K562 (cell line): ENCODE data around the gene SPPL2C.

Experiments
- ADNP ChIP-seq: fragments of 200-800 bp; sonication (Bioruptor generic); IDR thresholded peaks from 2 replicates; pipeline ENCODE4 v1.6.1; 2016; ENCODE audit warnings: missing genetic modification characterization, missing compliant biosample characterization
- DIDO1 ChIP-seq: fragments of 450-650 bp; IDR thresholded peaks from 2 replicates; pipeline ENCODE4 v1.6.1; 2016; ENCODE audit warnings: low read depth, missing biosample characterization, missing genetic modification characterization
- FIP1L1 ChIP-seq: fragments of 200-400 bp; formaldehyde crosslinking; IDR thresholded peaks from 2 replicates; pipeline ENCODE4 v1.6.1; 2018; ENCODE audit warnings: mild to moderate bottlenecking, low read depth, low read length; ENCODE audit not compliant: poor library complexity, severe bottlenecking
- KLF13 ChIP-seq: fragments of 450-650 bp; IDR thresholded peaks from 2 replicates; pipeline ENCODE4 v1.6.1; 2016; ENCODE audit warnings: missing genetic modification characterization, low read depth, mild to moderate bottlenecking, missing compliant biosample characterization, moderate library complexity, borderline replicate concordance
- MEF2D ChIP-seq: conservative IDR thresholded peaks from 2 replicates; pipeline ENCODE4 v1.6.1; 2016; ENCODE audit warnings: low read depth, missing genetic modification characterization, missing compliant biosample characterization
- NFE2 ChIP-seq: IDR thresholded peaks from 2 replicates; pipeline ENCODE4 v1.6.1; 2014; ENCODE audit warnings: antibody characterized with exemption, low read depth
- POLR2AphosphoS5 ChIP-seq: IDR thresholded peaks from 2 replicates; pipeline ENCODE4 v1.6.1; 2011; ENCODE audit warnings: mild to moderate bottlenecking, low read depth, low read length, moderate library complexity; ENCODE audit not compliant: control insufficient read depth, insufficient read depth
- RB1 ChIP-seq: fragments of 450-650 bp; IDR thresholded peaks from 2 replicates; pipeline ENCODE4 v1.6.1; 2017; ENCODE audit warnings: low read depth, mild to moderate bottlenecking
- SMARCC2 ChIP-seq: fragments of 450-650 bp; IDR thresholded peaks from 2 replicates; pipeline ENCODE4 v1.6.1; 2017; ENCODE audit warnings: antibody characterized with exemption, moderate library complexity, mild to moderate bottlenecking, low read depth
- SRF ChIP-seq, 2 experiments: fragments of 250-450, 450-650 bp in 1 of 2; sonication (Bioruptor Pico) in 1 of 2; sonication (generic) in 1 of 2; formaldehyde crosslinking; IDR thresholded peaks; 2 replicates each; pipeline versions ENCODE4 v1.5.0 to v1.5.1; 2020 to 2022; ENCODE audit warnings: mild to moderate bottlenecking in 1 of 2, missing genetic modification reagents in 1 of 2
- TF ChIP-seq, protein P1 (sequence below), 3 experiments: IDR thresholded peaks in 2 of 3; conservative IDR thresholded peaks in 1 of 3; 2 replicates each; pipeline ENCODE4 v1.5.1; 2011 to 2012; ENCODE audit warnings: low read length in 3 of 3, mild to moderate bottlenecking in 3 of 3, control low read depth in 2 of 3, improper control_type of control experiment in 1 of 3, inconsistent platforms in 1 of 3, low read depth in 1 of 3, mixed read lengths in 1 of 3, moderate library complexity in 1 of 3; ENCODE audit not compliant: insufficient read depth in 2 of 3
- TF ChIP-seq, protein P2 (sequence below): fragments of 450-650 bp; conservative IDR thresholded peaks from 2 replicates; pipeline ENCODE4 v1.6.1; 2016; ENCODE audit warnings: missing genetic modification characterization, low read depth, mild to moderate bottlenecking, control low read depth, missing compliant biosample characterization
- TF ChIP-seq, protein P3 (sequence below): fragments of 450-650 bp; IDR thresholded peaks from 2 replicates; pipeline ENCODE4 v1.6.1; 2018; ENCODE audit not compliant: partially characterized antibody
- TF ChIP-seq, protein P4 (sequence below): fragments of 450-650 bp; formaldehyde crosslinking; IDR thresholded peaks from 2 replicates; pipeline ENCODE4 v1.4.0; 2020; ENCODE audit warnings: mild to moderate bottlenecking, mixed read lengths

DNA sequence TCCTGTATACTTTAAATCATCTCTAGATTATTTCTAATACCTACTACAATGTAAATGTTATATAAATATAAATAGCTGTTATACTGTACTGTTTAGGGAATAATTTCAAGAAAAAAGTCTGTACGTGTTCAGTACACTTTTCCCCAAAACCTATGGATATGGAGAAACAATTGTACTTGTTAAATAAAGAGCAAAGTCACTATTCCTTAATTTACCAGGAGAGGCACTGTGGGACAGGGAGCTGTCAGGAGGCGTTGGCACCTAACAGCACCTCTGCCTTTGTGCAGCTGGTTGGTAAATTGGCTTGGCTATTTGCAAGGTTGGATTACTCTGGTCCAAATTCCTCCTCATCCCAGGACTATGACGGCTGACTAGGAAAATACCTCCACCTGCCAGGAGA is 32.6 kb upstream of the SPPL2C start:
- TF ChIP-seq ADNP (tag) (no peak), SRF (CRISPR knock-in tag; IDR thresholded peaks at IDR 0.05) (no peak), POLR2AphosphoS5 (no peak), DIDO1 (tag) (no peak), FIP1L1 (no peak), KLF13 (tag) (no peak), NFE2 (peak; percentile 39; the same call in 1 of the 2 replicates), RB1 (no peak), SMARCC2 (no peak), MEF2D (tag) (no peak)
- TF ChIP-seq, protein P1, sequence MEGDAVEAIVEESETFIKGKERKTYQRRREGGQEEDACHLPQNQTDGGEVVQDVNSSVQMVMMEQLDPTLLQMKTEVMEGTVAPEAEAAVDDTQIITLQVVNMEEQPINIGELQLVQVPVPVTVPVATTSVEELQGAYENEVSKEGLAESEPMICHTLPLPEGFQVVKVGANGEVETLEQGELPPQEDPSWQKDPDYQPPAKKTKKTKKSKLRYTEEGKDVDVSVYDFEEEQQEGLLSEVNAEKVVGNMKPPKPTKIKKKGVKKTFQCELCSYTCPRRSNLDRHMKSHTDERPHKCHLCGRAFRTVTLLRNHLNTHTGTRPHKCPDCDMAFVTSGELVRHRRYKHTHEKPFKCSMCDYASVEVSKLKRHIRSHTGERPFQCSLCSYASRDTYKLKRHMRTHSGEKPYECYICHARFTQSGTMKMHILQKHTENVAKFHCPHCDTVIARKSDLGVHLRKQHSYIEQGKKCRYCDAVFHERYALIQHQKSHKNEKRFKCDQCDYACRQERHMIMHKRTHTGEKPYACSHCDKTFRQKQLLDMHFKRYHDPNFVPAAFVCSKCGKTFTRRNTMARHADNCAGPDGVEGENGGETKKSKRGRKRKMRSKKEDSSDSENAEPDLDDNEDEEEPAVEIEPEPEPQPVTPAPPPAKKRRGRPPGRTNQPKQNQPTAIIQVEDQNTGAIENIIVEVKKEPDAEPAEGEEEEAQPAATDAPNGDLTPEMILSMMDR (IDR thresholded peaks at IDR 0.05 in 2 of 3, conservative IDR thresholded peaks at IDR 0.05 in 1 of 3; ENCODE audit: insufficient read depth in 2 of 3, low read depth in 1 of 3, low read length in 3 of 3), result peak; percentile 6 to 46 (median 35); a peak in 3 of 6 replicates
- TF ChIP-seq, protein P2, sequence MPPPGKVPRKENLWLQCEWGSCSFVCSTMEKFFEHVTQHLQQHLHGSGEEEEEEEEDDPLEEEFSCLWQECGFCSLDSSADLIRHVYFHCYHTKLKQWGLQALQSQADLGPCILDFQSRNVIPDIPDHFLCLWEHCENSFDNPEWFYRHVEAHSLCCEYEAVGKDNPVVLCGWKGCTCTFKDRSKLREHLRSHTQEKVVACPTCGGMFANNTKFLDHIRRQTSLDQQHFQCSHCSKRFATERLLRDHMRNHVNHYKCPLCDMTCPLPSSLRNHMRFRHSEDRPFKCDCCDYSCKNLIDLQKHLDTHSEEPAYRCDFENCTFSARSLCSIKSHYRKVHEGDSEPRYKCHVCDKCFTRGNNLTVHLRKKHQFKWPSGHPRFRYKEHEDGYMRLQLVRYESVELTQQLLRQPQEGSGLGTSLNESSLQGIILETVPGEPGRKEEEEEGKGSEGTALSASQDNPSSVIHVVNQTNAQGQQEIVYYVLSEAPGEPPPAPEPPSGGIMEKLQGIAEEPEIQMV, result no peak
- TF ChIP-seq, protein P3, sequence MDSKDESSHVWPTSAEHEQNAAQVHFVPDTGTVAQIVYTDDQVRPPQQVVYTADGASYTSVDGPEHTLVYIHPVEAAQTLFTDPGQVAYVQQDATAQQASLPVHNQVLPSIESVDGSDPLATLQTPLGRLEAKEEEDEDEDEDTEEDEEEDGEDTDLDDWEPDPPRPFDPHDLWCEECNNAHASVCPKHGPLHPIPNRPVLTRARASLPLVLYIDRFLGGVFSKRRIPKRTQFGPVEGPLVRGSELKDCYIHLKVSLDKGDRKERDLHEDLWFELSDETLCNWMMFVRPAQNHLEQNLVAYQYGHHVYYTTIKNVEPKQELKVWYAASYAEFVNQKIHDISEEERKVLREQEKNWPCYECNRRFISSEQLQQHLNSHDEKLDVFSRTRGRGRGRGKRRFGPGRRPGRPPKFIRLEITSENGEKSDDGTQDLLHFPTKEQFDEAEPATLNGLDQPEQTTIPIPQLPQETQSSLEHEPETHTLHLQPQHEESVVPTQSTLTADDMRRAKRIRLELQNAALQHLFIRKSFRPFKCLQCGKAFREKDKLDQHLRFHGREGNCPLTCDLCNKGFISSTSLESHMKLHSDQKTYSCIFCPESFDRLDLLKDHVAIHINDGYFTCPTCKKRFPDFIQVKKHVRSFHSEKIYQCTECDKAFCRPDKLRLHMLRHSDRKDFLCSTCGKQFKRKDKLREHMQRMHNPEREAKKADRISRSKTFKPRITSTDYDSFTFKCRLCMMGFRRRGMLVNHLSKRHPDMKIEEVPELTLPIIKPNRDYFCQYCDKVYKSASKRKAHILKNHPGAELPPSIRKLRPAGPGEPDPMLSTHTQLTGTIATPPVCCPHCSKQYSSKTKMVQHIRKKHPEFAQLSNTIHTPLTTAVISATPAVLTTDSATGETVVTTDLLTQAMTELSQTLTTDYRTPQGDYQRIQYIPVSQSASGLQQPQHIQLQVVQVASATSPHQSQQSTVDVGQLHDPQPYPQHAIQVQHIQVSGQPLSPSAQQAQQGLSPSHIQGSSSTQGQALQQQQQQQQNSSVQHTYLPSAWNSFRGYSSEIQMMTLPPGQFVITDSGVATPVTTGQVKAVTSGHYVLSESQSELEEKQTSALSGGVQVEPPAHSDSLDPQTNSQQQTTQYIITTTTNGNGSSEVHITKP, result no peak
- TF ChIP-seq, protein P4, sequence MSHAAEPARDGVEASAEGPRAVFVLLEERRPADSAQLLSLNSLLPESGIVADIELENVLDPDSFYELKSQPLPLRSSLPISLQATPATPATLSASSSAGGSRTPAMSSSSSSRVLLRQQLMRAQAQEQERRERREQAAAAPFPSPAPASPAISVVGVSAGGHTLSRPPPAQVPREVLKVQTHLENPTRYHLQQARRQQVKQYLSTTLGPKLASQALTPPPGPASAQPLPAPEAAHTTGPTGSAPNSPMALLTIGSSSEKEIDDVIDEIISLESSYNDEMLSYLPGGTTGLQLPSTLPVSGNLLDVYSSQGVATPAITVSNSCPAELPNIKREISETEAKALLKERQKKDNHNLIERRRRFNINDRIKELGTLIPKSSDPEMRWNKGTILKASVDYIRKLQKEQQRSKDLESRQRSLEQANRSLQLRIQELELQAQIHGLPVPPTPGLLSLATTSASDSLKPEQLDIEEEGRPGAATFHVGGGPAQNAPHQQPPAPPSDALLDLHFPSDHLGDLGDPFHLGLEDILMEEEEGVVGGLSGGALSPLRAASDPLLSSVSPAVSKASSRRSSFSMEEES (CRISPR knock-in tag), result no peak
